Fibroblast of lung (primary cell): ENCODE measurements around the gene PLEKHA6. TPM values are rescaled to one million over a fixed set of nuclear protein-coding genes. Genes with fewer than 3 reads are reported as not detected.

Experiments used
- DNase-seq, 2 donors: peaks; one replicate each; pipeline versions ENCODE4 v3.0.0 to v3.0.0-alpha.2; 2010; ENCODE audit warnings: low read depth in 2 of 2
- H2AFZ ChIP-seq: 2 replicates; pipeline ENCODE4 v1.5.1; 2012; ENCODE audit warnings: low read length, control low read depth, inconsistent platforms
- H3K27ac ChIP-seq: 2 replicates; pipeline ENCODE4 v1.5.1; 2011; ENCODE audit warnings: low read length, control low read depth; ENCODE audit not compliant: insufficient read depth
- H3K27me3 ChIP-seq: 2 replicates; pipeline ENCODE4 v1.5.1; 2011; ENCODE audit warnings: mild to moderate bottlenecking, low read length; ENCODE audit not compliant: control insufficient read depth, insufficient read depth
- H3K36me3 ChIP-seq: 2 replicates; pipeline ENCODE4 v1.5.1; 2011; ENCODE audit warnings: low read length; ENCODE audit not compliant: control insufficient read depth, insufficient read depth
- H3K4me1 ChIP-seq: 2 replicates; pipeline ENCODE4 v1.5.1; 2011; ENCODE audit warnings: low read length; ENCODE audit not compliant: control insufficient read depth, insufficient read depth; ENCODE audit errors: extremely low read depth
- H3K4me2 ChIP-seq: 2 replicates; pipeline ENCODE4 v1.5.1; 2011; ENCODE audit warnings: low read length, control low read depth; ENCODE audit not compliant: insufficient read depth; ENCODE audit errors: extremely low read depth
- H3K4me3 ChIP-seq, 4 experiments: fragments of 200-600 bp in 1 of 4; sonication (generic) in 1 of 4; replicated peaks in 1 of 4; 2 replicates each; pipeline ENCODE4 v1.5.1; 2011 to 2016; ENCODE audit warnings: low read length in 4 of 4, low read depth in 3 of 4, mild to moderate bottlenecking in 3 of 4, control low read depth in 2 of 4, inconsistent platforms in 1 of 4, mixed read lengths in 1 of 4; ENCODE audit not compliant: insufficient read depth in 1 of 4; ENCODE audit errors: control extremely low read depth in 1 of 4
- H3K79me2 ChIP-seq: 2 replicates; pipeline ENCODE4 v1.5.1; 2012; ENCODE audit warnings: mild to moderate bottlenecking, low read length, inconsistent platforms; ENCODE audit not compliant: control insufficient read depth, insufficient read depth
- H3K9ac ChIP-seq: 2 replicates; pipeline ENCODE4 v1.5.1; 2011; ENCODE audit warnings: mild to moderate bottlenecking, low read length, control low read depth; ENCODE audit not compliant: insufficient read depth
- H3K9me3 ChIP-seq: 2 replicates; pipeline ENCODE4 v1.5.1; 2012; ENCODE audit warnings: low read depth, low read length; ENCODE audit not compliant: control insufficient read depth, insufficient read depth
- H4K20me1 ChIP-seq: 2 replicates; pipeline ENCODE4 v1.5.1; 2011; ENCODE audit warnings: low read length; ENCODE audit not compliant: control insufficient read depth, insufficient read depth; ENCODE audit errors: extremely low read depth
- EZH2 ChIP-seq: IDR thresholded peaks from 2 replicates; pipeline ENCODE4 v1.5.1; 2012; ENCODE audit warnings: low read length, control low read depth, mild to moderate bottlenecking; ENCODE audit errors: missing control alignments
- polyA plus RNA-seq, 2 donors: library from polyadenylated mRNA; depleted of rRNA in 1 of 2; stranded (reverse) in 1 of 2; unstranded in 1 of 2; fragments of >200 nt; gene quantifications; 2 replicates each; pipeline ENCODE4 v1.2.1, GENCODE V29; 2011 to 2012; ENCODE audit warnings: missing spikeins in 1 of 2
- total RNA-seq: library from RNA; depleted of rRNA; stranded (reverse); fragments of >200 nt; gene quantifications from 2 replicates; pipeline ENCODE4 v1.2.1, GENCODE V29; 2014
- TF ChIP-seq, protein P1 (sequence below), 2 donors: IDR thresholded peaks in 1 of 2; conservative IDR thresholded peaks in 1 of 2; 1 replicate in 1 of 2; 2 replicates in 1 of 2; pipeline ENCODE4 v1.5.1; 2011 to 2012; ENCODE audit warnings: low read length in 2 of 2, control low read depth in 1 of 2, inconsistent platforms in 1 of 2, low read depth in 1 of 2, mild to moderate bottlenecking in 1 of 2

The PLEKHA6 gene
- total and polyA plus RNA-seq, 2 donors (not counting 1 experiment from before 2014, with no cell fraction given), result 3.8 to 4.3 TPM

DNA sequence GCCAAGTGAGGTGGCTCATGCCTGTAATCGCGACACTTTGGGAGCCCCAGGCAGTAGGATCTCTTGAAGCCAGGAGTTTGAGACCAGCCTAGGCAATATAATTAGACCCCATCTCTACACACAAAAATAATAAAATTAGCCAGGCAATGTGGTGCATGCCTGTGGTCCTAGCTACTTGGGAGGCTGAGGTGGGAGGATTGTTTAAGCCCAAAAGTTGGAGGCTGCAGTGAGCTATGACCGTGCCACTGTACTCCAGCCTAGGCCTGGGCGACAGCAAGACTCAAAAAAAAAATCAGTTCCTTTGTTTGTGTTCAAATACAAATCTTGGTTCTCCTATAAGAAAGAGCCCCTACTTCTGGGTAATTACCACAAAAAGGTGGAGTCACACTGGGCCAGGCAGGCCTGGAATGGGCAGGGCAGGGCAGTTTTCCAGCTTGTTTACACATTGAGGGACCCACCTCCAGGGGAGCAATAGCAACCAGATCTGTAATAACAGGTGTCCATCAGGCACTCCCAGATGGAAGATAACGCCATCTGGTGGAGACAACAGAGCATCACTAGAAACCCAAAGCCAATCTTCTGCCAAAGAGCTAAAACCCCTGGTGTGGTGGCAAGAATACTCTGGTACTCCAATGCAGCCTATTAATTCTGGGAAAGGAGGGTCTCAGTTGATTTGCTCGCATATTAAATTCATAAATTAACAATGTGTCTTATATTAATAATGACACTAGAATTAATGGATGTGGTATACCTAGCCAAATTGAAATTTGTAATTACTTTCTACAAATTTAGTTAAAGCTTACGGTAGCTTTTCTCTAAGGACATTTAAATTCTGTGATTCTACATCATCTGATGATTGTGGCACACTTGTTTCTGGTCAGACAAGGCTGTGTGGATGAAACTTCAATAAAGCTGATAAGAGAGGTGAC is 38.7 kb upstream of the PLEKHA6 start:
- H3K36me3 ChIP-seq, result no peaks in the 10 kb centered on the region
- H3K4me2 ChIP-seq, result no peak overlapping the region
- peak; percentile 57 to 83 for DNase-seq
- TF ChIP-seq, protein P1, sequence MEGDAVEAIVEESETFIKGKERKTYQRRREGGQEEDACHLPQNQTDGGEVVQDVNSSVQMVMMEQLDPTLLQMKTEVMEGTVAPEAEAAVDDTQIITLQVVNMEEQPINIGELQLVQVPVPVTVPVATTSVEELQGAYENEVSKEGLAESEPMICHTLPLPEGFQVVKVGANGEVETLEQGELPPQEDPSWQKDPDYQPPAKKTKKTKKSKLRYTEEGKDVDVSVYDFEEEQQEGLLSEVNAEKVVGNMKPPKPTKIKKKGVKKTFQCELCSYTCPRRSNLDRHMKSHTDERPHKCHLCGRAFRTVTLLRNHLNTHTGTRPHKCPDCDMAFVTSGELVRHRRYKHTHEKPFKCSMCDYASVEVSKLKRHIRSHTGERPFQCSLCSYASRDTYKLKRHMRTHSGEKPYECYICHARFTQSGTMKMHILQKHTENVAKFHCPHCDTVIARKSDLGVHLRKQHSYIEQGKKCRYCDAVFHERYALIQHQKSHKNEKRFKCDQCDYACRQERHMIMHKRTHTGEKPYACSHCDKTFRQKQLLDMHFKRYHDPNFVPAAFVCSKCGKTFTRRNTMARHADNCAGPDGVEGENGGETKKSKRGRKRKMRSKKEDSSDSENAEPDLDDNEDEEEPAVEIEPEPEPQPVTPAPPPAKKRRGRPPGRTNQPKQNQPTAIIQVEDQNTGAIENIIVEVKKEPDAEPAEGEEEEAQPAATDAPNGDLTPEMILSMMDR (conservative IDR thresholded peaks at IDR 0.05 in 1 of 2, IDR thresholded peaks at IDR 0.05 in 1 of 2; ENCODE audit: low read depth in 1 of 2, low read length in 2 of 2), result peak; percentile 76 to 82
- no peak for TF ChIP-seq EZH2
- H3K4me1 ChIP-seq, result no peaks in the 10 kb centered on the region
- no peaks in the 10 kb centered on the region for H3K27me3 ChIP-seq
- H3K79me2 ChIP-seq, result peaks cover 3% of the 10 kb centered on the region
- no peak overlapping the region for H2AFZ ChIP-seq
- no peak overlapping the region for H3K4me3 ChIP-seq
- no peaks in the 10 kb centered on the region for H4K20me1 ChIP-seq
- H3K9ac ChIP-seq, result no peak overlapping the region
- H3K9me3 ChIP-seq, result no peaks in the 10 kb centered on the region
- no peak overlapping the region for H3K27ac ChIP-seq

DNA sequence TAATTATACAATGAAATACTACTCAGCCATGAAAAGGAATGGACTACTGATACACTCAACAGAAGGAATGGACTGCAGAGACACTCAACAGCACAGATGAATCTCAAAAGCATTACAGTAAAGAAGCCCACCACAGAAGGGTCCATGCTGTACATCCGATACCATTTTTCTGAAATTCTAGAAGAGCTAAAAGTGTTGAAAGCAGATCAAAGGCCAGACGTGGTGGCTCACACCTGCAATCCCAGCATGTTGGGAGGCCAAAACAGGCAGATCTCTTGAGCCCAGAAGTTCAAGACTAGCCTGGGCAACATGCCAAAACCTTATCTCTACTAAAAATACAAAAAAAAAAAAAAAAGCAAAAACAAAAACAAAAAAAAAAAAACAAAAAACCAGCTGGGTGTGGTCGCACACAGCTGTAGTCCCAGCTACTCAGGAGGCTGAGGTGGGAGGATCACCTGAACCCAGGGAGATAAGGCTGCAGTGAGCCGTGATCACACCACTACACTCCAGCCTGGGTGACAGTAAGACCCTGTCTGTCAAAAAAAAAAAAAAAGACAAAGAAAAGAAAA is 36.4 kb upstream of the PLEKHA6 start:
- Histone ChIP-seq H3K9me3 (no peaks in the 10 kb centered on the region), H3K4me1 (no peaks in the 10 kb centered on the region), H3K27me3 (no peaks in the 10 kb centered on the region), H3K9ac (no peak overlapping the region), H3K36me3 (no peaks in the 10 kb centered on the region), H2AFZ (no peak overlapping the region), H4K20me1 (no peaks in the 10 kb centered on the region), H3K4me3 (no peak overlapping the region), H3K4me2 (no peak overlapping the region), H3K27ac (no peak overlapping the region), H3K79me2 (no peaks in the 10 kb centered on the region)
- TF ChIP-seq, protein P1 (conservative IDR thresholded peaks at IDR 0.05 in 1 of 2, IDR thresholded peaks at IDR 0.05 in 1 of 2; ENCODE audit: low read depth in 1 of 2, low read length in 2 of 2), result no peak
- no peak for TF ChIP-seq EZH2
- no peak for DNase-seq

DNA sequence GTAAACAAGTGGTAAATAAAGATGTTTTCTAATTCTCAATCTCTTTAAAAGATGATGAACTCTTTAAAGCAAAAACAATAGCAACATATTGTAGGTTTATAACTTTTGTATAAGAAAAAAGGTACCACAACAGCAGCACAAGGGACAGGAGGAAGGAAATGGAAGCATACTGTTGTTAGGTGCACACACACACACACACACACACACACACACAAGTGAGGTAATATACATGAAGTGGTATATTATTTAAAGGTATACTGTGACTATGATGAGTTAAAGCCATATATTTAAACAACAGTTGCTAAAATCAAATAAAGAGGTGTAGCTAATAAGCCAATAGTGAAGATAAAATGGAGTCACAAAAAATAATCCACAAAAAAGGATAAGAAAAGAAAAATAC is 31.9 kb upstream of the PLEKHA6 start:
- peaks cover under 1% of the 10 kb centered on the region for H3K27me3 ChIP-seq
- no peak for DNase-seq
- H3K4me3 ChIP-seq, result no peak overlapping the region
- no peaks in the 10 kb centered on the region for H3K36me3 ChIP-seq
- H3K79me2 ChIP-seq, result no peaks in the 10 kb centered on the region
- H3K4me1 ChIP-seq, result no peaks in the 10 kb centered on the region
- no peaks in the 10 kb centered on the region for H4K20me1 ChIP-seq
- H3K9me3 ChIP-seq, result no peaks in the 10 kb centered on the region
- no peak overlapping the region for H3K4me2 ChIP-seq
- H2AFZ ChIP-seq, result no peak overlapping the region
- TF ChIP-seq EZH2, result no peak
- TF ChIP-seq, protein P1 (conservative IDR thresholded peaks at IDR 0.05 in 1 of 2, IDR thresholded peaks at IDR 0.05 in 1 of 2; ENCODE audit: low read depth in 1 of 2, low read length in 2 of 2), result no peak
- no peak overlapping the region for H3K9ac ChIP-seq
- no peak overlapping the region for H3K27ac ChIP-seq
